Brain pericyte (primary cell): ENCODE measurements around the gene COBL.
A peak's percentile ranks its signal among the peaks of the same experiment; 100 is the strongest.

Experiments used
- DNase-seq: peaks from one replicate; pipeline ENCODE4 v3.0.0-alpha.2; 2012; ENCODE audit warnings: low read depth, low spot score

The COBL gene

GRCh38 chr7:51080622-51081269 lies 235.9 kb downstream of the COBL start:
- DNase-seq = no peak

GRCh38 chr7:51080216-51080615 lies 236.4 kb downstream of the COBL start:
- DNase-seq = no peak

- no peak for DNase-seq
These were observed 237.1 kb downstream of the COBL start for GRCh38 chr7:51079494-51079893.

- DNase-seq = no peak
These were observed 238.0 kb downstream of the COBL start for GRCh38 chr7:51078653-51079052.

- DNase-seq = no peak
These were observed 238.6 kb downstream of the COBL start for GRCh38 chr7:51077987-51078370.

GRCh38 chr7:51077316-51077986 lies 239.2 kb downstream of the COBL start:
- DNase-seq = no peak

GRCh38 chr7:51075681-51076580 lies 240.7 kb downstream of the COBL start:
- DNase-seq = no peak

GRCh38 chr7:51073171-51073570 lies 243.4 kb downstream of the COBL start:
- DNase-seq = no peak

GRCh38 chr7:51072281-51072680 lies 244.3 kb downstream of the COBL start:
- no peak for DNase-seq

GRCh38 chr7:51071427-51071826 lies 245.2 kb downstream of the COBL start:
- no peak for DNase-seq

GRCh38 chr7:51070151-51070550 lies 246.5 kb downstream of the COBL start:
- DNase-seq = no peak

GRCh38 chr7:51069411-51070083 lies 247.1 kb downstream of the COBL start:
- DNase-seq = no peak

- no peak for DNase-seq
These were observed 248.2 kb downstream of the COBL start for GRCh38 chr7:51068401-51068800.

GRCh38 chr7:51067757-51068156 lies 248.9 kb downstream of the COBL start:
- peak; percentile 41 for DNase-seq

GRCh38 chr7:51067258-51067657 lies 249.4 kb downstream of the COBL start:
- no peak for DNase-seq

- no peak for DNase-seq
These were observed 250.2 kb downstream of the COBL start for GRCh38 chr7:51066405-51066882.

GRCh38 chr7:51065766-51066165 lies 250.8 kb downstream of the COBL start:
- no peak for DNase-seq

GRCh38 chr7:51064688-51065087 lies 251.9 kb downstream of the COBL start:
- DNase-seq = no peak

GRCh38 chr7:51062222-51062987 lies 254.2 kb downstream of the COBL start:
- DNase-seq = no peak

GRCh38 chr7:51060536-51060935 lies 256.1 kb downstream of the COBL start:
- no peak for DNase-seq

- DNase-seq = no peak
These were observed 257.0 kb downstream of the COBL start for GRCh38 chr7:51059504-51060142.
